GM12878 (cell line): ENCODE measurements around the gene CSH2. TPM values are rescaled to one million over a fixed set of nuclear protein-coding genes. Genes with fewer than 3 reads are reported as not detected.

Experiments
- ATF7 ChIP-seq: fragments of 450-650 bp; IDR thresholded peaks from 2 replicates; pipeline ENCODE4 v1.6.1; 2016; ENCODE audit warnings: low read depth, mild to moderate bottlenecking
- BMI1 ChIP-seq: fragments of 450-650 bp; IDR thresholded peaks from 2 replicates; pipeline ENCODE4 v1.6.1; 2016; ENCODE audit warnings: mild to moderate bottlenecking, moderate library complexity, borderline replicate concordance
- CBX5 ChIP-seq: sonication (generic); IDR thresholded peaks from 2 replicates; pipeline ENCODE4 v1.6.1; 2016; ENCODE audit warnings: low read depth, moderate library complexity, mild to moderate bottlenecking, inconsistent platforms
- CREB1 ChIP-seq: IDR thresholded peaks from 2 replicates; pipeline ENCODE4 v1.6.1; 2012; ENCODE audit warnings: low read depth, mild to moderate bottlenecking, inconsistent platforms
- DPF2 ChIP-seq: fragments of 450-650 bp; IDR thresholded peaks from 2 replicates; pipeline ENCODE4 v1.6.1; 2017; ENCODE audit warnings: mild to moderate bottlenecking
- EED ChIP-seq: sonication (generic); IDR thresholded peaks from 2 replicates; pipeline ENCODE4 v1.6.1; 2016; ENCODE audit warnings: antibody characterized with exemption, low read depth
- FOXK2 ChIP-seq: fragments of 450-650 bp; IDR thresholded peaks from 2 replicates; pipeline ENCODE4 v1.6.1; 2017; ENCODE audit warnings: mild to moderate bottlenecking, moderate library complexity
- KDM1A ChIP-seq: fragments of 200-600 bp; sonication (generic); IDR thresholded peaks from 2 replicates; pipeline ENCODE4 v1.6.1; 2016; ENCODE audit warnings: borderline replicate concordance
- NBN ChIP-seq: fragments of 450-650 bp; IDR thresholded peaks from 2 replicates; pipeline ENCODE4 v1.6.1; 2016
- NFYA ChIP-seq: IDR thresholded peaks from 2 replicates; pipeline ENCODE4 v1.6.1; 2011; ENCODE audit warnings: low read depth, mild to moderate bottlenecking, low read length, improper control_type of control experiment, borderline replicate concordance
- NFYB ChIP-seq: IDR thresholded peaks from 2 replicates; pipeline ENCODE4 v1.6.1; 2011; ENCODE audit warnings: low read depth, mild to moderate bottlenecking, low read length, improper control_type of control experiment, moderate library complexity; ENCODE audit not compliant: insufficient read depth
- NR2F1 ChIP-seq: fragments of 450-650 bp; conservative IDR thresholded peaks from 2 replicates; pipeline ENCODE4 v1.6.1; 2017; ENCODE audit warnings: mild to moderate bottlenecking
- POLR2AphosphoS2 ChIP-seq: IDR thresholded peaks from 2 replicates; pipeline ENCODE4 v1.6.1; 2011; ENCODE audit warnings: low read depth, mild to moderate bottlenecking, low read length, improper control_type of control experiment, moderate library complexity
- POLR2AphosphoS5 ChIP-seq: IDR thresholded peaks from 2 replicates; pipeline ENCODE4 v1.6.1; 2011; ENCODE audit warnings: mild to moderate bottlenecking, low read length, inconsistent platforms
- RBBP5 ChIP-seq: fragments of 200-600 bp; sonication (generic); conservative IDR thresholded peaks from 2 replicates; pipeline ENCODE4 v1.6.1; 2016
- REST ChIP-seq: IDR thresholded peaks from 2 replicates; pipeline ENCODE4 v1.6.1; 2012; ENCODE audit warnings: mild to moderate bottlenecking, low read depth, low read length
- SIN3A ChIP-seq: IDR thresholded peaks from 2 replicates; pipeline ENCODE4 v1.6.1; 2012; ENCODE audit warnings: low read depth, low read length, improper control_type of control experiment
- SMARCA5 ChIP-seq: fragments of 450-650 bp; IDR thresholded peaks from 2 replicates; pipeline ENCODE4 v1.6.1; 2017; ENCODE audit warnings: mild to moderate bottlenecking
- SREBF2 ChIP-seq: IDR thresholded peaks from 2 replicates; pipeline ENCODE4 v1.6.1; 2012; ENCODE audit warnings: mild to moderate bottlenecking, low read length
- YBX1 ChIP-seq: fragments of 450-650 bp; IDR thresholded peaks from 2 replicates; pipeline ENCODE4 v1.6.1; 2016; ENCODE audit warnings: antibody characterized with exemption
- ZNF24 ChIP-seq: fragments of 450-650 bp; IDR thresholded peaks from 2 replicates; pipeline ENCODE4 v1.6.1; 2017; ENCODE audit warnings: antibody characterized with exemption, mild to moderate bottlenecking
- ZNF592 ChIP-seq: fragments of 450-650 bp; IDR thresholded peaks from 2 replicates; pipeline ENCODE4 v1.6.1; 2017; ENCODE audit warnings: mild to moderate bottlenecking, moderate library complexity
- polyA plus RNA-seq, 11 experiments: library from polyadenylated mRNA; depleted of rRNA in 4 of 11; unstranded in 6 of 11; stranded (reverse) in 5 of 11; fragments of >200 nt; fragmentation: Nextera tagmentation in 4 of 11; fragmentation: Illumina TruSeq in 1 of 11; extraction: Ambion mirVana in 4 of 11; extraction: Trizol in 1 of 11; gene quantifications; 1 replicate in 1 of 11; 2 replicates in 10 of 11; pipeline versions ENCODE4 v1.2.1 to v1.2.3, GENCODE V29; 2011 to 2016; ENCODE audit warnings: inconsistent platforms in 2 of 11, missing spikeins in 2 of 11, low read depth in 1 of 11
- total RNA-seq, 4 experiments: library from RNA; depleted of rRNA in 3 of 4; stranded (reverse); fragments of >200 nt in 3 of 4; fragmentation: Illumina TruSeq in 1 of 4; extraction: Trizol in 1 of 4; gene quantifications; 2 replicates each; pipeline versions ENCODE4 v1.2.1 to v1.2.3, GENCODE V29; 2013 to 2021
- TF ChIP-seq, protein P1 (sequence below): IDR thresholded peaks from 2 replicates; pipeline ENCODE4 v1.6.1; 2011; ENCODE audit warnings: low read depth, mild to moderate bottlenecking, low read length, moderate library complexity, borderline replicate concordance; ENCODE audit errors: extremely low read depth
- TF ChIP-seq, protein P2 (sequence below): fragments of 450-650 bp; IDR thresholded peaks from 2 replicates; pipeline ENCODE4 v1.6.1; 2017; ENCODE audit warnings: mild to moderate bottlenecking

Gene CSH2
- total and polyA plus RNA-seq, 10 of the 15 experiments (the other 5 are each of a cell fraction or from before 2014, with no cell fraction given), result not detected

DNA sequence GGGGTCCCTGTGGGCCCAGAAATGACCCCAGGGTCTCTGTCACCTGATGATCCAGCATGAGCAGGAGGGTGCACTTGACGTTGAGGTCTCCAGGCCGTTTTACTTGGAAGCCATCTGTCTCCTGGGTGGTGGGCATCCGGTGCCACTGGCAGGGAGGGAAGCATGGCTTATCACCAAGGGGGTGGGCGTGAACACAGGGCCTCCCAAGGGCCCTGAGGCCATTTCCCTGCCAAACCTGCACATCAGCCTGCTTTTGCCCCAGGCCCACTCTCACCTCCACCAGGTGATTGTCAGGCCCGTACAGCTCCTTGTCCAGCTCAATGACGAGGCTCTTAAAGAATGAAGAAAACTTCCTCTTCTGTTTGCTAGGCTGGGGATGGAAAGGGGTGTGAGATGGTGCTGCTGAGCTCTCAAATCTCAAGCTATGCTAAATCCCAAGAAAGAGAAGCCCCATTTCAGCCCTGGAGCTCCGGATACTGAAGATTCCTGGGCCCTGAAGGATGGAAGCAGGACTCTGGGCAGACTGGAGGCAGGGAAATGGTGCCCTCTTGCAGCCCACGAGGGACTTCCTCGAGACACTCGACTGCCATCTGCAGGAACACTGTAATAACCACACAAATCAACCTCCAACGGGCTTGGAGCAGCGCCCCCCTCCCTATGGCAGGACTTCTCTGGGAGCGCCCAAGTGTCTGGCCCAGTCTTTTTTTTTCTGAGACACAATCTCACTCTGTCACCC is 38.9 kb downstream of the CSH2 start (continued):
- TF ChIP-seq ZNF592 (no peak), REST (no peak), ATF7 (no peak), ZNF24 (no peak), EED (no peak), SREBF2 (no peak), BMI1 (no peak), YBX1 (no peak), SMARCA5 (peak; percentile 25; the same call in 1 of the 2 replicates), FOXK2 (no peak), KDM1A (no peak), NFYB (no peak), NFYA (no peak), NR2F1 (no peak), CREB1 (no peak), POLR2AphosphoS5 (0 out of 2 replicates have a peak, but pooled peaks have one; percentile 14), NBN (no peak), POLR2AphosphoS2 (no peak), CBX5 (no peak), RBBP5 (no peak), SIN3A (no peak), DPF2 (no peak)
- TF ChIP-seq, protein P1, sequence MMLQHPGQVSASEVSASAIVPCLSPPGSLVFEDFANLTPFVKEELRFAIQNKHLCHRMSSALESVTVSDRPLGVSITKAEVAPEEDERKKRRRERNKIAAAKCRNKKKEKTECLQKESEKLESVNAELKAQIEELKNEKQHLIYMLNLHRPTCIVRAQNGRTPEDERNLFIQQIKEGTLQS, result no peak
- TF ChIP-seq, protein P2, sequence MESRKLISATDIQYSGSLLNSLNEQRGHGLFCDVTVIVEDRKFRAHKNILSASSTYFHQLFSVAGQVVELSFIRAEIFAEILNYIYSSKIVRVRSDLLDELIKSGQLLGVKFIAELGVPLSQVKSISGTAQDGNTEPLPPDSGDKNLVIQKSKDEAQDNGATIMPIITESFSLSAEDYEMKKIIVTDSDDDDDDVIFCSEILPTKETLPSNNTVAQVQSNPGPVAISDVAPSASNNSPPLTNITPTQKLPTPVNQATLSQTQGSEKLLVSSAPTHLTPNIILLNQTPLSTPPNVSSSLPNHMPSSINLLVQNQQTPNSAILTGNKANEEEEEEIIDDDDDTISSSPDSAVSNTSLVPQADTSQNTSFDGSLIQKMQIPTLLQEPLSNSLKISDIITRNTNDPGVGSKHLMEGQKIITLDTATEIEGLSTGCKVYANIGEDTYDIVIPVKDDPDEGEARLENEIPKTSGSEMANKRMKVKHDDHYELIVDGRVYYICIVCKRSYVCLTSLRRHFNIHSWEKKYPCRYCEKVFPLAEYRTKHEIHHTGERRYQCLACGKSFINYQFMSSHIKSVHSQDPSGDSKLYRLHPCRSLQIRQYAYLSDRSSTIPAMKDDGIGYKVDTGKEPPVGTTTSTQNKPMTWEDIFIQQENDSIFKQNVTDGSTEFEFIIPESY, result no peak
